NCI-H1092 treated with DMSO at 0.1 percent for 48 hours (cell line): ENCODE measurements around the gene SMYD5.

Experiments
- DNase-seq: peaks from one replicate; lab custom pipeline; 2025; lab: John Stamatoyannopoulos, UW

The SMYD5 gene

DNA sequence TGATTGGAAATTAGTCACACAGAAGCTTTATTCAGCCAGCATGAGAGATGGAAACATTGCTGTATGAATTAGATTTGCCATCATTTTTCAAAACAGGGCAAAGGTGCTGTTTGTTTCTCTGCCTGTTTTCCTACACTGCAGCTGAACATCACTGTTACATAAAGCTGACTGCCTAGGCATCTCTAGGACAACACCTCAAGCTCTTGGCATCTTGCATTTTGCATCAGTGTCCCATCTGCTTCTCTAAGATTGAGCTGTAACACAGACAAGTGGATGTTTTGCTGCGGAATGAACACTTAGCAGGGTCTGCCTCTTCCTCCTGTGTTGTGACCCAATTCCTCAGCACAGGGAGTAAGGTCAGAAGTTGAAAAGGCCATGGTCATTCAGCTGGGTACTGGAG, 24.9 kb downstream of the SMYD5 start:
- no peak for DNase-seq

DNA sequence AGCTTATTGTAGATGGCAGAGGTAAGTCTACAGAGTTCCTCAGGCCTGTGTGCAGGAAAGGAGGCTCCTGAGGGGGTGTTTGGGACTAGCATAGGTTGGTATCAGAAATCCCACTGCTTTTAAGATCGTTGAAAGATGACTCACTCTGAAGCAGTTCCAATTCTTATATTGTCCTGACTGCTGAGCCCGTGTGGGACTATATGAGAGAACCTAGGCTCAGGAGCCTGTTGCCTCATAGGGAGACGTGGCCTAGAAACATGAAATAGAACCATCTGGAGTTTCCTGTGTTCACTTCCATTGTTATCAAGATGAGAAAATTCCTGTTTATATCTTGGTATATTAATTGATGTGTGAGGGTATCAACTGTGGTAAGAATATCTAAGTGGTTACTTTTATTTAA, 25.7 kb downstream of the SMYD5 start:
- no peak for DNase-seq

DNA sequence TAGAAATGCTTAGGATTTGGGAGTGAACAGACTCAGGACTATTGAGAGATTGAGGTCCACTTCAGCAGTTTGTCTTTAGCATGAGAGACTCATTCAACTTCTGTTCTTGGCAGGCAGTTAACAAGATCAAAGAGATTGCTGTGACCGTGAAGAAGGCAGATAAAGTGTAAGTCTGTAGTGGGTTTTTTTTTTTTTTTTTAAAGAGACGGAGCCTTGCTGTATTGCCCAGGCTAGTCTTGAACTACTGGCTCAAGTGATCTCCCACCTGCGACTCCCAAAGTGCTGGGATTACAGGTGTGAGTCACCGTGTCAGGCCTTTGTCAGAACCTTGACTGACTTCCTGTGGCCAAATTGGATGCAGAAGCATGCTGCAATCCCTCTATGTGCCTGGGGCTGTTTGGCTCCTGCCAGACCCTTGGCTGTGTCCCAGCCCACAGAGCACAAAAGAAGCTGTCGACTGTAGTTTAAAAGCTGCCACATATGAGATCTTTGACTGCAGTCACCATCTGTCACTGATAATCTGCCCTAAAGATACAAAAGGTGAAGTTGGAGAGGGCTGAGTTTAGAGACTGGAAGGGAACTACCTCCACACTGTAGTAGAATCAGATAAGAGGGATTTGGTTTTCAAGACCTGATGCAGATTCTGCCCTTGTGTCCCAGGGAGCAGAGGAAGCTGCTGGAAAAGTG, 30.0 kb downstream of the SMYD5 start:
- no peak for DNase-seq

DNA sequence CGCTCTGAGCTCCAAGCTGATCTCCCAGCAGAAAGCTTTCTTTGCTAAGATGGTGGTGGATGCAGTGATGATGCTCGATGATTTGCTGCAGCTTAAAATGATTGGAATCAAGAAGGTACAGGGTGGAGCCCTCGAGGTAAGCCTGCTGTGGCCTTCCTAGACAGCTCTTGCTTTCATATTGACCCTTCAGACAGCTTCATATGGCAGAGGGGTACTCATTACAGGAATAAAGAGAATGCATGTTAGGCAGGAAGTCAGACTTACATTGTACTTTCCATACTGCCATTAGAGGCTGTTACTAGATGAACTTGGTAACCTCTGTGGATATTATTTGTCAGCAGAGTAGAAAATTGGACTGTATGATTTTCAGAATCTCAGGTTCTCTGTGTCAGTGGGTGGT, 30.5 kb downstream of the SMYD5 start:
- DNase-seq: no peak

DNA sequence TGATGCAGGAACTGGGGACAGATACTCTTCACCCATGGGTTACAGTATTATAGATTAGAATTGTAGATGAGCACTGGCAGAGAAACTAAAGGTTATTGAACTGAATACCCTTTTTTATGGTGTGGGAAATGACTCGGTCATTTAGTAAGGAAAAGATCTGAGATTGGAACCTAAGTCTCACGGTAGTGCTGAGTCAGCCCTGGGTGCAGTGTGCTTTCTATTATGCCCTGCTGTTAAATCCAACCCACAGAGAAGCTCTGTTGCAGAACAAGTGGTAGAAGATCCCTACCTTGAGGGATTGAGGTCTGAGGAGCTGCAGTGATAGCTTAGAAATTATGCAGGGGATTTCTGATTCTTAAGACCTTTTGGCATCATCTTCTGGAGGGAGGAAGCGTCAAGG, 32.8 kb downstream of the SMYD5 start:
- DNase-seq: no peak

DNA sequence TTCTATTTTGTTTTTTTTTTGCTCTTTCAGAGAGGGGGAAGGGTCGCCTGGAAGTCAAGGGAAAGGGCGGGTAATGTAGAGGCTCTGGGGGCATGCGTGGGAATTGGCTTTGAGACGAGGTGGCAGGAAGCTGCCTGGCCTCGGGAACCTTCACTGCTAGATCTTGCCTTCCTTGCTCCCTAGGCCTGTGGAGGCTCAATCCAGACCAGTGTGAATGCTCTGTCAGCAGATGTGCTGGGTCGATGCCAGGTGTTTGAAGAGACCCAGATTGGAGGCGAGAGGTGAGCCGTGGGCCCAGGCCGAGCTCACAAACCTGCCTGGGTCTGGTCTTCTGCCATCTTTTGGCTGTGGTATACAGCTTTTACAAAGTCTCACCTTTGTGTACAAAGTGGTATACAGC, 35.6 kb downstream of the SMYD5 start:
- no peak for DNase-seq

DNA sequence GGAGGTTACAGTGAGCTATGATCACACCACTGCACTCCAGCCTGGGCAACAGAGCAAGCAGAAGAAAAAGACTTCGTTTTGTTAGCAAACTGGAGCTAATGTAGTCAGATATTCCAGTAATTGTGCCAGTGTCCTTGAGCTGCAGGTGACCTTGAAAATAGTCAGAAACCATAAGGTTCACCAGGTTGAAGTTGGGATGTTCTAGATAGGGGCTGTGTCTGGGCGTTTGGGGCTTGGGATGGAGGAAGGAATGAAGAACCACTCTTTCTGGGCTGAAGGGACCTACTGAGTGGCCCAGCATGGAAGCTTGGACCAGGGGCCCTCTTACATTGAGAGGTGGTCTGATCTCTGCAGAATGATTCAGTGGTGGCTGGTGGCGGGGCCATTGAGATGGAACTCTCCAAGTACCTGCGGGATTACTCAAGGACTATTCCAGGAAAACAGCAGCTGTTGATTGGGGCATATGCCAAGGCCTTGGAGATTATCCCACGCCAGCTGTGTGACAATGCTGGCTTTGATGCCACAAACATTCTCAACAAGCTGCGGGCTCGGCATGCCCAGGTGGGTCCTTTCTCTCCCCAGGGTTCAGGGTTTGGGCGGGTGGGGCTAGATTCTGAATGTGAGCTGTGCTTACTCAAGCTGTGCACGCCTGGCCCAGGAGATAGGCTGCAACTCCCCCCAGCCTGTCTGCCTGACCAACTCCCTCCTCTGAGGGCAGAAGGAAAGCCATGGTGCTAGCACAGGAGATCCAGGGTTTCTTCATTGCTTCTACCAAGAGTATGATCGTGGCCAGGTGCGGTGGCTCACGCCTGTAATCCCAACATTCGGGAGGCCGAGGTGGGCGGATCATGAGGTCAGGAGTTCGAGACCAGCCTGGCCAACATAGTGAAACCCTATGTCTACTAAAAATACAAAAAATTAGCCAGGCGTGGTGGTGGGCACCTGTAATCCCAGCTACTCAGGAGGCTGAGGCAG, 37.1 kb downstream of the SMYD5 start:
- no peak for DNase-seq

DNA sequence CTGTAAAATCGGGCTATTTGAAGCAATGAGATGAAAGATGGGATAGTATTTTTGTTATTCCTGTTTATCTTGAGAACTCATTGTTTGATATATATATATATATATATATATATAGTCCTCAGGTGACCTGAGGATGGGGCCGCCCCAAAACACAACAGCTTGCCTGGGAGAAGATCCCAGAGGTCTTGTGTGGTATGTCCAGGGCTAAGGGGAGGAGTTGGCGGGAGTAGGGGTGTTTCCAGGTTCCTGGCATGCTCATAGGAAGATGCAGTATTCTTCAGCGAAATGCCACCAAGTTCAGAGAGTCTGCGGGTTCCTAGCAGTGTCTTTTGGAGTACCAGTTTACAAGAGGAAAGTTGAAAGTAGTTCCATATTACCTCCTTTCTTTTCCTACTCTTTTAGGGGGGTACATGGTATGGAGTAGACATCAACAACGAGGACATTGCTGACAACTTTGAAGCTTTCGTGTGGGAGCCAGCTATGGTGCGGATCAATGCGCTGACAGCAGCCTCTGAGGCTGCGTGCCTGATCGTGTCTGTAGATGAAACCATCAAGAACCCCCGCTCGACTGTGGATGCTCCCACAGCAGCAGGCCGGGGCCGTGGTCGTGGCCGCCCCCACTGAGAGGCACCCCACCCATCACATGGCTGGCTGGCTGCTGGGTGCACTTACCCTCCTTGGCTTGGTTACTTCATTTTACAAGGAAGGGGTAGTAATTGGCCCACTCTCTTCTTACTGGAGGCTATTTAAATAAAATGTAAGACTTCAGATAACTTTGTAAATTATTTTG, 38.4 kb downstream of the SMYD5 start:
- DNase-seq: no peak

DNA sequence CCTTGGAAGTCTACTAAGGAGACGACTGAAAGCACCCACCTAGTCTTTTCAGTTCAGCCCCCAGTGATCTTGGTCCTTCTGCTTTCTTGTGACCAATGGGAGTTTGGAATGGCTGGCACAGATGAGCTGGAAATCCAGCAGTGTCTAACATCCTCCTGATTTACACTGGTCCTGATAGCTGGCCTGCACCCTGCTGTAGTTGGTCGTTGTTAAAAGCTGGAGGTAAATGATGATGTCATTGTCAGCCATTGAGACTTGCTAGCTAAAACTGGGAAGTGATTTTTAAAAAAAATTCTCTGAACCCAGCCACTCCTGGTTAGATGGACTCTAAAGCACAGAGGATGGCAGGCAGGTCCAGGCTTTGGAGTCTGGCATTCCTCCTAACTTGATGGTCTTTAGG, 39.4 kb downstream of the SMYD5 start:
- no peak for DNase-seq

DNA sequence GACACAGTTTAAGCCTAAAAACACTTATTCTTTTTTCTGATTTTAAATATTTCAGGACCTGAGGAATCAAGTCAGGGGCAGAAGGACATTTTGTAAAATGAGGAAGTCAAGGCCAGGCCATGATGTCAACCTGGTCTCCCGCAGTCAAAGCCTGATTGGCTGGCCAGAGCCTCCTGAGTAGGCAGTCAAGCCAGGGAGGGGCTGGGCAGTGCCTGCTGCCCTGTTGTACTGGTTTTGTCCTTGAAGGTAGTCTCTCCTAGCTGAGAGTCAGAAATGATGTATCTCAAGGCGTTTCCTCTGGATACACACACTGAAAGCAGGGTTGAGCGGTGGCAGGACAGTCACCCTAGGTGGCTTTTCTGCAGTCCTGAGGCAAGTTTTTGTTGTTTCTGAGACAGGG, 39.9 kb downstream of the SMYD5 start:
- DNase-seq: no peak

DNA sequence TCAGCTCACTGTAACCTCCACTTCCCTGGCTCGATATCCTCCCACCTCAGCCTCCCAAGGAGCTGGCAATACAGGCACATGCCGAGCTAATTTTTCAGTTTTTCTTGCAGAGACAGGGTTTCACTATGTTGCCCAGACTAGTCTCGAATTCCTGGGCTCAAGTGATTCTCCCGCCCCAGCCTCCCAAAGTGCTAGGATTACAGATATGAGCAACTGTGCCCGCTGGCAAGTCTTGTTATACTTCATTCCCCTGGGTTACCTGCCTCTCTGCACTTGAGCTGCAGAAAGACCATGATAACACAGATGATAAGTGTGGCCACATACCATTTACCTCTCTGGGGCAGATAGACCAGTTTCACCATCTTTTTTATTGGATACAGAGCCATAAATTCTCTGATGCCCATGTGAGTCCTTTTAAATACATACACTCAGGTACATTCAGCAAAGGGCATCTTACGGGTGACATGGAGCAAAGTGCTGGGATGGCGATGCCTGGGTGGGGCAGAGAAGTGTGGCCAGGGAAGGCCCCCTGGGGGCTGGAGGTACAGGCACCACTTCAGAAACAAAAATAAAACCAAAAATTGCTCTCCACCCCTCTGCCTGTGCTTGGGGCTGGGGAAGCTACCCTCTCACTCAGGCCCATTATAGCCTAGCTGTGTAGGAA, 40.4 kb downstream of the SMYD5 start:
- DNase-seq: no peak

DNA sequence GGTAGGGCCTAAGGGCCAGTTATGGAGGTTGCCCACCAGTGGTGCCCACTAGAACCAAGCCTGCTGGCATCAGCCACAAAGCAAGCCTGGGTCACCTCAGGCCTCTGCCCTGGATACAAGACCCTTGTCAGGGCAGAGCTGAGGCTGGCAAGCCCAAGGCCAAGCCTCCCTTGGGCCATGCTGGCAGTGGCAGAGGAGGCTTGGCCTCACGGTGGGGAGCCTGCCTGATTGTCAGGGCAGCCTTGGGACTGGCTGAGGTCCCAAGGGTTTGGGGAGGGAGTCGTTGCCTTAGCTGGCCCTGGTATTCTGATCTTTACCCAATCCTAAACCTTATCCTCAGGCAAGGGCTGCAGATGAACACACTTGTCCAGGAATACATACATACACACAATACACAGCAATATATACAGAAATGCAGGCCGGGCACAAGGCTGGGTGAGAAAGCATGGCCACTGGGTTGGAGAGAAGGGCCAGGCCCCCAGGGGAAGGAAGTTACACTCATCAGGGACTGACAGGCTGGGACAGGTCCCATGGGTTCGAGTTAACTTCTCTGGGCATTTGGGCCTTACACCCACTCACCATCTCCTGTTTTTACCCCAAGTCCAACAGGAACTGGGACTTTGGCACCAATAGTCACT, 41.1 kb downstream of the SMYD5 start:
- no peak for DNase-seq

DNA sequence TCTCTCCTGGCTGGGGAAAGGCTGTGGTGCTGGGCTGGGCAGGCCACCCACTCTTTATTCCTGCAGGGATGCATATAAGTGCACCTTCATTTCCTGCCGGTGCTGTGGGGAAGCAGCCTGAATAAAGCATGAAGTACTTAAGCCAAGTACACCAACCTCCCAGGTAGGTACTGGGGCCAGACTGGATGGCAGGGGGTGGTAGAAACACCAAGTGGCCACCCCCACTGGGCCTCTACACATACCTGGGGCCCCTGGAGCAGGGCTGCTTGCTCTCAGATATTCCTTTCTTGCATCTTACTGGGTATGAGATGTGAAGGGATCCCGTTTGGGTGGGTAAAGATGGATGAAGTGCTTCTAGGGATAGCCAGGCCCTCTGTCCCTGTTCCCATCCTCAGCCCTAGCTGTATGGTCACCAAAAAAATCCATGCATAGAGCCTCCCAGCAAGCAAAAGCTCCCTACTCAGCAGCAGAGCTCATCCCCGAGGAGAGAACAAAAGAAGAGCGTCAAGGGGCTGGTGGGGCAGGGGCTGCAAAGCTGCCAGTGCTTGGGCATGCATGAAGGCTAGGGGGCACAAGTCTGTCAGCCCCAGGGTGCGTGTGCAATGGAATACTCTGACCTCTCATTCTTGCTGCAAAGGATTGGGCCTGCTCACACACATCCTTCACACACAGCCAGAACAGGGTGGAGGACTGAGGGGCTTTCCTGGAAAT, 42.0 kb downstream of the SMYD5 start:
- no peak for DNase-seq

DNA sequence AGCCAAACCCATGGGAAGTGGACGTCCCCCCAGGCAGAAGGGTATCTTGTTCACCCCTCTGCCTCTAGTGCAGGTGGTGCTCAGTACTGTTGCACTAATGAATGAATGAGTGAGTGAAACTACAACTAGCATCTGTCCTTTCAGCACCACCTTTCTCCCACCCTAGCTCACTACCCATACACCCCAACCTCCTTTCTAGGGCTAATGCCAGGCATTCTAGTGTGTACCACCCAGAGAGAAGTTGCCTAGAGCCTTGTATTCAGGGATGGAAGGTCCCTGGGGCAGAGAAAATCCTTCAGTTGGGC, 42.5 kb downstream of the SMYD5 start:
- no peak for DNase-seq

DNA sequence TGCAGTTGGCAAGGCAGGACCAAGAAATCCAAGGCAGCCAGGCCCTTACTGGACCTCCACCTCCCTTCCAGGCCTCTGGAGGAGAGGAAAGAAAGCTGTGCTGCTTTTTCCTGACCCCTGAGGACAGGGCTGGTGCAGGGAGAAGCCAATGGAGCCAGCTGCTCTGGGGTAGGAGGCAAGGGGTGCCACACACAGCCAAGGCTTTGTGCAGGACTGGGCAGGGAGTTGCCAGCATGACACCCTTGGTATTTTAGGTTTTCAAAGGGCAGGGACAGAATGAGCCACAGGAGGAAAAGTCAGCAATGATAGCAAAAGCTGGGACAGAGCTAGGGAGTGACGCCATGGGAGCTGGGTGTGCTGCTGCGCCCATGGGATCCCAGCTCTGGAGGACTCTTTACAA, 43.0 kb downstream of the SMYD5 start:
- DNase-seq: no peak

DNA sequence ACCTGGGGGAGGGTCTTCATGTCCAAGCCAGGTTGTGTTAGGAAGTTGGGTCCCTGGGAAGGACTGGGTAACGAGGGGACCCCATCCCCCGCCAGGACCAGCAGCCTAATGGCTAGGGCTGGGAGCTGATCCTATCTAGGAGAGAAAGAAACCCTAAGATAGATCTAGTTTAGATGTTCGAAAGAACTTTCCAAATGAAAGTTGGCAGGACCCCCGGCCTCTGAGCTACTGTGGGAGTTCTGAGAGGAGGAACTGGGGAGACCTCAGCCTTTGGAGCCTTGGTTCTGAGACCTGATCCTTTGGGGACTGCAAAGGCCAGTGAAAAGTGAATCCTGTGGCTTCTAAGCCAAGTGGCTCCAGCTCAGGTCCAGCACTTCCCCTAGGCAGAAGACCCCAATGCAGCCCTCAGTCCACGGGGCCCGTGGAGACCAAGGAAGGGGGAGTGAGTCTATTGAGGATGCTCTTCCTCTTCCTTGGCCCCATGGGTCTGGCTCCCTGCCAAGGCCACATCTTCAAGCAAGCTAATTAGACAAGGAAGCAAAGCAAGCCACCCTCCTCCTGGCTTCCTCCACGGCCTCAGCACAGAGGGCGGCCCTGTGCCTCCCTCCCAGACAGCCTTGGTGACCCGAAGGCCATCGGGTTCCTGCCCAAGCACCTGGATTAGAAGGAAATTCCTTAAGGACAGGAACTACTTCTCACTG, 43.5 kb downstream of the SMYD5 start:
- no peak for DNase-seq

DNA sequence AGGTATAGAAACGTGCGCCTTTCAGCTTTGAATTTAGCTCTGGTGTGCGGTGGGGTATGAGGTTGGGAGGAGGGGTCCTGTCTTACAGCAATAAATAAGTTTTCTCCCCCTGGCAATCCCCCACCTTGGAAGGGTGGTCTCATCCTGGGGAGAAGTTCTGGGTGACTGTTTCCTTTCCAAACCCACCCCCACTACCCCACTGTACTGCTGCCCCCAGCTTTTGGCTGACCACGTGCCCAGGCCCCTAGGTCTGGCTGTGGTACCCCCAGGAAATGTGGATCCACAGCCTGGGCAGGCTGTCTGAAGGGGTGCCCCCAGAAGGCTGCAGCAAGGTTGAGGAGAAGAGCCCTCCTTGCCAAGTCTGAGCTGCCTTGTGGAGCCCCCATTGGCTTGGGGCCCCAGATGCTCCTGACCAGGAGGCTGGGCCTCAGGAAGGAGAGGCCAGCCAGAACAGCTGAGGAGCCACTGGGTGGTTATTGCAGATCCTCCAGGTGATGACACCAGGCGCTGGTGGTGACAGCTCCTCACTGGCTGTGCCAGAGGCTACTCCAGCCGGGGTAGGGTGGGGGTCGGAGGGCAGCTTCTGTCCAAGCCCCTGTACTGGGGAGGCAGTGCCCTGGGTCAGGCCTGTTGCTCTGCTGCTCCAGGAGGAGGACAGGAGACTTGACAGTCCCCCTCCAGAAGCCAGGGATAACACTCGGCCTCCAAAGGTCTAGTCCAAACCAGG, 44.3 kb downstream of the SMYD5 start:
- DNase-seq: no peak

DNA sequence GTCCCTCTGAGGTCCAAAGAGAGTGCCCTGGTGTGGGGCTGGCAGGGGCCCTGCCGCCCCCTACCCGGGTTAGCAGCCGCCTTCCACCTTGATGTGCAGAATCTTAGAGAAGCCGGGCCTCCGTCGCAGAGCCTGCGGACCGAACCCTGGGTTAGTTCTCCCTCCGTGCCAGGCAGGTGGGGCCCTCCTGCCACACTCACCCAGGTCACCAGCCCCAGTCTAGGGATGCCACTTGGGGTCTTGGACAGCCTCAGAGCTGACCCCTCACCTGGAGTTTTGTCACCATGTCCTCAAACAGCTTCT, 44.8 kb downstream of the SMYD5 start:
- no peak for DNase-seq

DNA sequence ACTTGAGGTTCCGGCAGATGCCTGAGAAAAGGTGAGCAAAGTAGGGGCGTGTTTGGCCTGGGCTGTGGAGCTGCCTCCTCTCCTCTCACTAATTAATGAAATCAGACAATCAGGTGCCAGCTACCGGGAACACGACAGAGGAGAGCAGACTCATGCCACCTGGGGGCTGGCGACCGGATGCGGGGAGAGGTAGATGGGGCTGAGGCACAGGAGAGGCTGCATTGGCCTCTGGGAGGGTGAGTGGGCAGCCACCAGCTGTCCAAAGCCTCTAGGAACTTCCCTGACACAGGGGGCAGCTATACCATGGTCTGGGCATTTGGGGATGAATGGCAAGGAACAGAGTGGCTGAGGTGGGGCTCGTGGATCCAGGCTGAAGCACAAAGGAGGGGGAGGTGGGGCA, 45.2 kb downstream of the SMYD5 start:
- no peak for DNase-seq

DNA sequence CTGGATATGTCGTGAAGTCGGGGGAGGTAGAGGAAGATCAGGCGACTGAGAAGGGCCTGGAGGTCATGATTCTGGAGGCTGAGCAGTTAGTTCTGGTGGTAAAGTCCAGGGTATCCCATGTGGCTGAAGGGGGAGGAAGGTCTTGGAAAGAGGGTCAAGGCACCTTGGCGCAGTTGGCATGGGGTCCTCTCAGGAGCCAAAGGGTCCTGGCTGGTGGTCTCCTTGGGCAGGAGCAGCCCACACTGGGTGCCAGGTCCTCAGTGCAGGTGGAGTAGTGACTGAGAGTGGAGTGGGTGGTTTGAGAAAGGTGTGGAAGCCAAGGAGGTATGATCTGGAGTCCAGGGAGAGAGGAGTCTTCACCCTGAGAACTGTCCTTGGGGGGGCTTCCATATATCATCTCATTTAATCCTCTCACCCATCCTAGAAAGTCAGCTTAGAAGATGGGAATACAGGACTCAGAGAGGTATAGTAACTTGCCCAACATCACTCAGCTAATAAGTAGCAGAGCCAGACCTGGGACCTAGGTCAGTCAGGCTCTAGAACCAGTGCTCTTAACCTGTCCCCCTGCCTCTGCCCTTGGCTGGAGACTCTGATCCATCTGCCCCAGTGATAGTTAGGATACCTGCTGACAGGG, 45.8 kb downstream of the SMYD5 start:
- no peak for DNase-seq
